HG02884 (cell line): Measurements from ENCODE around the gene FKBP14.

Experiments
- ATAC-seq: cut with Tn5 transposase; IDR thresholded peaks from one replicate; pipeline ENCODE4 v1.9.1; 2021; ENCODE audit warnings: mild to moderate bottlenecking, moderate library complexity; ENCODE audit not compliant: unreplicated experiment

The FKBP14 gene

GRCh38 chr7:30026229-30027064, at the start of gene FKBP14:
Gene FKBP14 (minus strand): TSS chr7:30026702. CDS start chr7:30026508, 194 bp downstream.
- ATAC-seq, result peak; percentile 72

- ATAC-seq, result no peak
Observed at GRCh38 chr7:30074422-30075030, 48.0 kb upstream of the FKBP14 start.

- no peak for ATAC-seq
Observed at GRCh38 chr7:30072735-30073134, 46.2 kb upstream of the FKBP14 start.

- no peak for ATAC-seq
Observed at GRCh38 chr7:30070052-30070451, 43.5 kb upstream of the FKBP14 start.

- no peak for ATAC-seq
Observed at GRCh38 chr7:30069096-30069867, 42.8 kb upstream of the FKBP14 start.

GRCh38 chr7:30068117-30068516, 41.6 kb upstream of the FKBP14 start:
- no peak for ATAC-seq

- ATAC-seq, result no peak
Observed at GRCh38 chr7:30066687-30067086, 40.2 kb upstream of the FKBP14 start.

GRCh38 chr7:30065746-30066145, 39.2 kb upstream of the FKBP14 start:
- no peak for ATAC-seq

- ATAC-seq, result peak; percentile 70
Observed at GRCh38 chr7:30062587-30062986, 36.1 kb upstream of the FKBP14 start.

GRCh38 chr7:30061786-30062185, 35.3 kb upstream of the FKBP14 start:
- peak; percentile 82 for ATAC-seq

- ATAC-seq, result no peak
Observed at GRCh38 chr7:30057741-30058140, 31.2 kb upstream of the FKBP14 start.

- ATAC-seq, result no peak
Observed at GRCh38 chr7:30053068-30053467, 26.6 kb upstream of the FKBP14 start.

GRCh38 chr7:30049173-30049572, 22.7 kb upstream of the FKBP14 start:
- no peak for ATAC-seq

- ATAC-seq, result no peak
Observed at GRCh38 chr7:30048582-30048981, 22.1 kb upstream of the FKBP14 start.

- ATAC-seq, result no peak
Observed at GRCh38 chr7:30047124-30047523, 20.6 kb upstream of the FKBP14 start.

- ATAC-seq, result no peak
Observed at GRCh38 chr7:30046127-30046770, 19.7 kb upstream of the FKBP14 start.

GRCh38 chr7:30041526-30042269, 15.2 kb upstream of the FKBP14 start:
- no peak for ATAC-seq

GRCh38 chr7:30040938-30041337, 14.4 kb upstream of the FKBP14 start:
- ATAC-seq, result no peak

GRCh38 chr7:30038196-30038980, 11.9 kb upstream of the FKBP14 start:
- no peak for ATAC-seq

GRCh38 chr7:30036220-30036619, 9.7 kb upstream of the FKBP14 start:
- ATAC-seq, result no peak
